Body of pancreas (tissue), 4 donors: ENCODE results near the gene ZNF70.

ENCODE experiments used
- POLR2A ChIP-seq, 3 donors: fragments of 450-650 bp; IDR thresholded peaks; one replicate each; pipeline ENCODE4 v1.6.1; 2016; ENCODE audit warnings: antibody characterized with exemption in 3 of 3, mild to moderate bottlenecking in 2 of 3
- TF ChIP-seq, protein P1 (sequence below), 7 experiments: fragments of 450-650 bp in 4 of 7; fragments of 200-600 bp in 3 of 7; sonication (generic) in 3 of 7; IDR thresholded peaks; one replicate each; pipeline ENCODE4 v1.5.1; 2016 to 2019; ENCODE audit warnings: antibody characterized with exemption in 7 of 7

- TF ChIP-seq POLR2A (IDR thresholded peaks at IDR 0.05), result no peak
- TF ChIP-seq, protein P1, sequence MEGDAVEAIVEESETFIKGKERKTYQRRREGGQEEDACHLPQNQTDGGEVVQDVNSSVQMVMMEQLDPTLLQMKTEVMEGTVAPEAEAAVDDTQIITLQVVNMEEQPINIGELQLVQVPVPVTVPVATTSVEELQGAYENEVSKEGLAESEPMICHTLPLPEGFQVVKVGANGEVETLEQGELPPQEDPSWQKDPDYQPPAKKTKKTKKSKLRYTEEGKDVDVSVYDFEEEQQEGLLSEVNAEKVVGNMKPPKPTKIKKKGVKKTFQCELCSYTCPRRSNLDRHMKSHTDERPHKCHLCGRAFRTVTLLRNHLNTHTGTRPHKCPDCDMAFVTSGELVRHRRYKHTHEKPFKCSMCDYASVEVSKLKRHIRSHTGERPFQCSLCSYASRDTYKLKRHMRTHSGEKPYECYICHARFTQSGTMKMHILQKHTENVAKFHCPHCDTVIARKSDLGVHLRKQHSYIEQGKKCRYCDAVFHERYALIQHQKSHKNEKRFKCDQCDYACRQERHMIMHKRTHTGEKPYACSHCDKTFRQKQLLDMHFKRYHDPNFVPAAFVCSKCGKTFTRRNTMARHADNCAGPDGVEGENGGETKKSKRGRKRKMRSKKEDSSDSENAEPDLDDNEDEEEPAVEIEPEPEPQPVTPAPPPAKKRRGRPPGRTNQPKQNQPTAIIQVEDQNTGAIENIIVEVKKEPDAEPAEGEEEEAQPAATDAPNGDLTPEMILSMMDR (IDR thresholded peaks at IDR 0.05), result no peak
Observed at GRCh38 chr22:23722160-23722559, 28.8 kb downstream of the ZNF70 start.
